Nephron (organoid): ENCODE results near the gene DNAJC18.

Experiments
- H3K27ac Mint-ChIP-seq, 3 experiments: 2 replicates each; pipeline ENCODE4 v1.8.0; 2020; ENCODE audit warnings: mixed read lengths in 3 of 3, mild to moderate bottlenecking in 2 of 3, moderate library complexity in 1 of 3
- H3K27me3 Mint-ChIP-seq: 2 replicates; pipeline ENCODE4 v1.8.0; 2021; ENCODE audit warnings: low read depth, mild to moderate bottlenecking, moderate library complexity, mixed read lengths
- H3K36me3 Mint-ChIP-seq: 2 replicates; pipeline ENCODE4 v1.8.0; 2020; ENCODE audit warnings: low read depth, mixed read lengths
- H3K4me1 Mint-ChIP-seq: 2 replicates; pipeline ENCODE4 v1.8.0; 2020; ENCODE audit warnings: mixed read lengths
- H3K4me3 Mint-ChIP-seq, 3 experiments: 2 replicates each; pipeline ENCODE4 v1.8.0; 2020; ENCODE audit warnings: mild to moderate bottlenecking in 3 of 3, mixed read lengths in 3 of 3, moderate library complexity in 2 of 3
- H3K9me3 Mint-ChIP-seq: 2 replicates; pipeline ENCODE4 v1.8.0; 2020; ENCODE audit warnings: mixed read lengths
- TF ChIP-seq, protein P1 (sequence below), 3 experiments: fragments of 200-600 bp; sonication (generic); IDR thresholded peaks; one replicate each; pipeline ENCODE4 v1.5.0; 2021; ENCODE audit warnings: antibody characterized with exemption in 3 of 3; ENCODE audit not compliant: unreplicated experiment in 3 of 3

Gene DNAJC18

DNA sequence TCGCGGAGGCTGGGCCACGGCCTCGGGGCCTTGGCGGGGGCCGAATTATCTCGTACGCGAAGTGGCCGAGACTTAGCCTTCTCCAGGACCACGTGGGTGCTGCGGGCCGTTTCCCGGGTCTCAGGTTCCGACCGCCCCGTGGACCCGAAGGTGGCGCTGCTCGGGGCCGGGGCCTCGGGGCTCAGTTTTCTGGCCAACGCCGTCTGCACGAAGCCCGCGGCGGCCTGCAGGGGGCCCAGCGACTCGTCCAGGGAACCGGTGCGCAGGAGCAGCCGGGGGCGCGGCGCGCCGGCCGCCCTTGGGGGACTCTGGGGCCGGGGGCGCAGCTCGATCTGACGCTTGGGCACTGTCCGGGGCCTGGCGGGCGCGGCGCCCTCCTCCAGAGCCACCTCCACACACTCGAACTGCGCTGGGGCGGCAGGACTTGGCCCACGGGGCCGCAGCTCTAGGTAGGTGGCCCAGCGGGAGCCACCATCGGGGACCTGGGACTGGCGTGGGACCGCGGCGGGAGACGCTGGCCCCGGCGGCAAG lies 45.1 kb downstream of the DNAJC18 start:
- Mint-ChIP-seq H3K4me1 (peaks cover 29% of the 10 kb centered on the region), H3K9me3 (no peaks in the 10 kb centered on the region), H3K27ac (no peak overlapping the region), H3K36me3 (peaks cover 5% of the 10 kb centered on the region), H3K27me3 (peaks cover 38% of the 10 kb centered on the region), H3K4me3 (peak overlapping the region; percentile 82 to 89 (median 85))
- TF ChIP-seq, protein P1, sequence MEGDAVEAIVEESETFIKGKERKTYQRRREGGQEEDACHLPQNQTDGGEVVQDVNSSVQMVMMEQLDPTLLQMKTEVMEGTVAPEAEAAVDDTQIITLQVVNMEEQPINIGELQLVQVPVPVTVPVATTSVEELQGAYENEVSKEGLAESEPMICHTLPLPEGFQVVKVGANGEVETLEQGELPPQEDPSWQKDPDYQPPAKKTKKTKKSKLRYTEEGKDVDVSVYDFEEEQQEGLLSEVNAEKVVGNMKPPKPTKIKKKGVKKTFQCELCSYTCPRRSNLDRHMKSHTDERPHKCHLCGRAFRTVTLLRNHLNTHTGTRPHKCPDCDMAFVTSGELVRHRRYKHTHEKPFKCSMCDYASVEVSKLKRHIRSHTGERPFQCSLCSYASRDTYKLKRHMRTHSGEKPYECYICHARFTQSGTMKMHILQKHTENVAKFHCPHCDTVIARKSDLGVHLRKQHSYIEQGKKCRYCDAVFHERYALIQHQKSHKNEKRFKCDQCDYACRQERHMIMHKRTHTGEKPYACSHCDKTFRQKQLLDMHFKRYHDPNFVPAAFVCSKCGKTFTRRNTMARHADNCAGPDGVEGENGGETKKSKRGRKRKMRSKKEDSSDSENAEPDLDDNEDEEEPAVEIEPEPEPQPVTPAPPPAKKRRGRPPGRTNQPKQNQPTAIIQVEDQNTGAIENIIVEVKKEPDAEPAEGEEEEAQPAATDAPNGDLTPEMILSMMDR (IDR thresholded peaks at IDR 0.05; ENCODE audit: unreplicated experiment in 3 of 3): peak; percentile 54 to 57 (median 56)

DNA sequence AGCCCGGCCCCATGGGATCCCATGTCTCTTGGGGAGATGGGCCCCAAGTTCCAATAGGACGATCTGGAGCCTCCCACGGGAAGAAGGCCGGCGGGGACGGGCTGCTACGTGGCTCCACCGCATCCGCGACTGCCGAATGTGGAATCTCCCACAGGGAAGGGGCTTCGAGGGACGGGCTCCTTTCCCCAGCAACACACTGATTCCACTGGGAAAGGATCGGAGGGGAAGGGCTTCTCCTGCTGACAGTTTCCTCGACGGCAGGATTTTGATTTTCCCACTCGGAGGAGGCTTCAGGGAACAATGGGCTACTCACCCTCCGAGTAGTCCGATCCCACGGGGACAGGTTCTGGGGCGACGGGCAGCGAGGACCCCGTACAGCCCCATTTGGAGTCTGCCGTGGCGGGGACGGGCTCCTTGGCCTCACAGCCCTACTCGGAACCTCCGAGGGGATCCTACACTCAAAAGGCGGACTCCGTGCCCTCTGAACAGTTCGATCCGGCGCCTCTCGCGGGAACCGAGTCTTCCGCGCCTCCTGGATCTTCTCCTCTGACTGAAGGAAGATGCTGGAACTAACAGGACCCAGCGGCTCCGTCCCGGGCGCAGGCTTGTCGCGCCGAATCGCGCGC lies 45.7 kb downstream of the DNAJC18 start:
- Mint-ChIP-seq H3K27ac (no peak overlapping the region), H3K27me3 (peaks cover 38% of the 10 kb centered on the region), H3K4me3 (peak overlapping the region; percentile 82 to 89 (median 85)), H3K36me3 (peaks cover 3% of the 10 kb centered on the region), H3K9me3 (no peaks in the 10 kb centered on the region), H3K4me1 (peaks cover 29% of the 10 kb centered on the region)
- TF ChIP-seq, protein P1 (IDR thresholded peaks at IDR 0.05; ENCODE audit: unreplicated experiment in 3 of 3): no peak

DNA sequence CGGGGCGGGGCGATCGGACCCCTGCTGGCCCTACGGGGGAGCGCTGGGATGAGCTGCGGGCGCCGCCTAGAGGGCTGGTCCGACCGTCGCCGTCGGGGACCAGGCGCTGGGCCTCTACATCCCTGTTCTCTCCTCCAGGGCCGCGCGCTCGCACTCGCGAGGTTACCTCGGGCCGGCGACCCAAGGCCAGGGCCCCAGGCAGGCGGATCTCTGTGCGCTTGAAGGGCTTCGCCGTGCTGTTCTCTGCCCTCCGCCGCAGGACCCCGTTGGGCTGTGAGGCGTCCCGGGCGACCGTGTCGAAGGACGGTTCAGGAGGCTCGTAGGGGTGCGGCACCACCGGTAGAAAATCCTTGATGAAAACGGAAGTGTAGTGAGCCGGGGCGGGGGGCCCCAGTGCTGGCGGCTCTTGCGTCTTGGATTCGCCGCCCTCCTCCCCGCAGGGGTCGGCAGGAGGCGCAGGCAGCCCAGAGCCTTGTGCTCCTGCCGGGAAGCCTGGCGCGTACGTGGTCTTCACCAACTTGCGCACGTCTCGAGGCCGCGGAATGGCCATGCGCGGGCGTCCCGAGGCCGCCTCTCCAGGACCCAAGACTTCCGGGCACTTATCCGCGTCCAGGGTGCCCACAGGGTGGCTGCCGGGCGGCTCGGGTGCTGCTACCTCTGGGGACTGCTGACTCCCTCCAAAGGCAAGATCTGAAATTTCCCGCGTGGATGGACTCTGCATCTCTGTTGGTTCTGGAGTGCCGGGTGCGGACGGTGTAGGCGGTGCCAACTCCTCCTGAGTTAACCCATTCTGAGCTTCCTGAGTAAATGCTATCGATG lies 46.4 kb downstream of the DNAJC18 start:
- Mint-ChIP-seq H3K4me1 (peaks cover 27% of the 10 kb centered on the region), H3K27me3 (peaks cover 38% of the 10 kb centered on the region), H3K9me3 (no peaks in the 10 kb centered on the region), H3K27ac (no peak overlapping the region), H3K4me3 (peak overlapping the region; percentile 82 to 89 (median 85)), H3K36me3 (peaks cover 2% of the 10 kb centered on the region)
- TF ChIP-seq, protein P1 (IDR thresholded peaks at IDR 0.05; ENCODE audit: unreplicated experiment in 3 of 3): peak; percentile 60 to 73 (median 63)

DNA sequence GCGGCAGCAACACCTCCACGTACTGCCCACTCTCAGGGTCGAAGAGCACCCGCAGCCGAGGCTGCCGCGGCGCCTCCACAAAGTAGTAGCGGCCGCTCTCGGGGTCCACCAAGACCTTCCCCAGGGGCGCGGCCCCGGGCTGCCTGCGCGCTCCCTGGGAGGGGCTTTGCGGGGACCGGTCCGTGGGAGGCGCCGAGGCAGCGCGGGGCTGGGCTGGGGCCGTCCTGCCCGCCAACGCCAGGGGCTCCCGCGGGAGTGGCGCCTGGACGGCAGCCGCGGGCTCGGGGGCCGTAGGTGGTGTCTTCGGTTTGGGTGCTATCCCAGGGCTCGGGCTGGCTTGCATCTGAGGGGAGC lies 47.0 kb downstream of the DNAJC18 start:
- no peak overlapping the region for H3K4me3 Mint-ChIP-seq
- H3K4me1 Mint-ChIP-seq: peaks cover 24% of the 10 kb centered on the region
- H3K27me3 Mint-ChIP-seq: peaks cover 38% of the 10 kb centered on the region
- TF ChIP-seq, protein P1 (IDR thresholded peaks at IDR 0.05; ENCODE audit: unreplicated experiment in 3 of 3): no peak
- H3K9me3 Mint-ChIP-seq: no peaks in the 10 kb centered on the region
- H3K27ac Mint-ChIP-seq: no peak overlapping the region
- H3K36me3 Mint-ChIP-seq: no peaks in the 10 kb centered on the region

DNA sequence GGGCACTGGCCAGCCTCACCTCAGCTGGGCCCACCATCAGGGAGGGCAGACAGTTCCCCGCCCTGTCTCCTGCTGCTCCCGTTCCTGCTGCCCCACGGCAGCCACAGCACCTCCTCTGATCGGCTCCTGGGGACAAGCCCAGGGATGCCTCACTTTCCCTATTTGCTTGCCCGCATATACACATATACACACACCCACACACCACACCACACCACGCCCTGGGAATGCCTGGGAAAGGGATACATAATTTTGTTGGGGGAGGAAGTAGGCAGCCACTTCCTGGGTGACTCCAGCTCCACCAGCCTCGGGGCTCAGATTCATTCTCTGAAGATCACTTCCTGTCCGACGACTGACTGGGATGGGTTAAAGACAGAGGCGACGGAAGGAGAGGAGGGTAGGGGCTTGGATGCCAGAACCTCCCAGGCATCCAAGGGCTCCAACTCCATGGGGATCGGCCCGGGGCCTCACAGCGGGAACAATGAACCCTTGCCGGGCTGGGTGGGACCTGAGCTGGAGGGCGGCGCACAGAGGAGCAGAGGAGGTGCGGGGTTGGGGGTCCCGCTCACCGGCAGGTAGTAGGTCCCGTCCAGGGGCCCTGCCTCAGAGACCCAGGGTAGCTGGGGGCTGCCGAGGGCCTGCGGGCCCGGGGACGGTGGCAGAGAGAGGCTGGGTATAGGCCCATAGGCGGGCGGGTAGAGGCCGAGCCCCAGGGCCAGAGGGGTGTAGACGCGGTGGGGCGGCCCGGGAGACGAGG lies 47.6 kb downstream of the DNAJC18 start:
- Mint-ChIP-seq H3K36me3 (no peaks in the 10 kb centered on the region), H3K27ac (peak overlapping the region in 1 of 3 experiments; percentile 13), H3K4me3 (peak overlapping the region; percentile 65 to 78 (median 70)), H3K4me1 (peaks cover 18% of the 10 kb centered on the region), H3K27me3 (peaks cover 38% of the 10 kb centered on the region), H3K9me3 (no peaks in the 10 kb centered on the region)
- TF ChIP-seq, protein P1 (IDR thresholded peaks at IDR 0.05; ENCODE audit: unreplicated experiment in 3 of 3): no peak
